ENCODE data around the gene PCDHA3.
"Not testable (repeated sequence)": the region's sequence is repeated elsewhere in the genome, so short reads cannot be mapped to it uniquely, and the experiment has no call there.

Gene PCDHA3

DNA sequence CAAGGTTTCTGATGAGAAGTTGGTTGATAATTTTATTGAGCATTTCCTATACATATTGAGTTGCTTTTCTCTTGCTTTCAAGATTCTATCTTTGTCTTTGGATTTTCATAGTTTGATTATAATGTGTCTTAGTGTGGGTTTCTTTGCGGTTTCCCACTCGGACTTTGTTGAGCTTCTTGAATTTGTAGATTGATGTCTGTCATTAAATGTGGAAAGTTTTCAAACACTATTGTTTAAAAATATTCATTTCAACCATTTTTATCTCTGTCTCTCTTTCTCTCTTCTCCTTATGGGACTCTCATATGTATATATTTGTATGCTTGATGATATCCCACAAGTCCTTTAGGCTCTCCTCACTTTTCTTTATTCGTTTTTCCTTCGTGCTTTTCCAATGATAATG is 33.4 kb upstream of the PCDHA3 start:
- H4K20me1 ChIP-seq (ENCODE audit: insufficient read depth, low read length, poor library complexity, severe bottlenecking), result no peaks in the 10 kb centered on the region
- TF ChIP-seq EZH2phosphoT487 (IDR thresholded peaks at IDR 0.05; ENCODE audit: borderline replicate concordance), result no peak
- TF ChIP-seq, protein P1, sequence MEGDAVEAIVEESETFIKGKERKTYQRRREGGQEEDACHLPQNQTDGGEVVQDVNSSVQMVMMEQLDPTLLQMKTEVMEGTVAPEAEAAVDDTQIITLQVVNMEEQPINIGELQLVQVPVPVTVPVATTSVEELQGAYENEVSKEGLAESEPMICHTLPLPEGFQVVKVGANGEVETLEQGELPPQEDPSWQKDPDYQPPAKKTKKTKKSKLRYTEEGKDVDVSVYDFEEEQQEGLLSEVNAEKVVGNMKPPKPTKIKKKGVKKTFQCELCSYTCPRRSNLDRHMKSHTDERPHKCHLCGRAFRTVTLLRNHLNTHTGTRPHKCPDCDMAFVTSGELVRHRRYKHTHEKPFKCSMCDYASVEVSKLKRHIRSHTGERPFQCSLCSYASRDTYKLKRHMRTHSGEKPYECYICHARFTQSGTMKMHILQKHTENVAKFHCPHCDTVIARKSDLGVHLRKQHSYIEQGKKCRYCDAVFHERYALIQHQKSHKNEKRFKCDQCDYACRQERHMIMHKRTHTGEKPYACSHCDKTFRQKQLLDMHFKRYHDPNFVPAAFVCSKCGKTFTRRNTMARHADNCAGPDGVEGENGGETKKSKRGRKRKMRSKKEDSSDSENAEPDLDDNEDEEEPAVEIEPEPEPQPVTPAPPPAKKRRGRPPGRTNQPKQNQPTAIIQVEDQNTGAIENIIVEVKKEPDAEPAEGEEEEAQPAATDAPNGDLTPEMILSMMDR (conservative IDR thresholded peaks at IDR 0.05; ENCODE audit: low read length), result no peak
- H3K27me3 ChIP-seq (ENCODE audit: insufficient read depth, low read length, poor library complexity, severe bottlenecking), result no peaks in the 10 kb centered on the region
- no peaks in the 10 kb centered on the region for H3K79me2 ChIP-seq (ENCODE audit: insufficient read depth, low read length)
- H3F3A ChIP-seq (ENCODE audit: low read depth), result no peaks in the 10 kb centered on the region
- no peak overlapping the region for H3K4me2 ChIP-seq (ENCODE audit: low read depth, low read length, poor library complexity, severe bottlenecking)
- H3K9me3 ChIP-seq (ENCODE audit: insufficient read depth, low read depth, low read length), result peaks cover 33% of the 10 kb centered on the region; the same call in 1 of the 2 replicates
- no peaks in the 10 kb centered on the region for H3K36me3 ChIP-seq (ENCODE audit: insufficient read depth, low read length)
- H3K4me3 ChIP-seq (ENCODE audit: low read length, poor library complexity, severe bottlenecking), result no peak overlapping the region
- no peak overlapping the region for H3K9ac ChIP-seq (ENCODE audit: low read depth, low read length, poor library complexity, severe bottlenecking)
- H3K4me1 ChIP-seq (ENCODE audit: insufficient read depth, low read length, poor library complexity, severe bottlenecking), result no peaks in the 10 kb centered on the region
- no peaks in the 10 kb centered on the region for H3K9me2 ChIP-seq (replicated peaks; ENCODE audit: low read depth, low read length)
- H2AFZ ChIP-seq (ENCODE audit: low read length), result no peak overlapping the region

DNA sequence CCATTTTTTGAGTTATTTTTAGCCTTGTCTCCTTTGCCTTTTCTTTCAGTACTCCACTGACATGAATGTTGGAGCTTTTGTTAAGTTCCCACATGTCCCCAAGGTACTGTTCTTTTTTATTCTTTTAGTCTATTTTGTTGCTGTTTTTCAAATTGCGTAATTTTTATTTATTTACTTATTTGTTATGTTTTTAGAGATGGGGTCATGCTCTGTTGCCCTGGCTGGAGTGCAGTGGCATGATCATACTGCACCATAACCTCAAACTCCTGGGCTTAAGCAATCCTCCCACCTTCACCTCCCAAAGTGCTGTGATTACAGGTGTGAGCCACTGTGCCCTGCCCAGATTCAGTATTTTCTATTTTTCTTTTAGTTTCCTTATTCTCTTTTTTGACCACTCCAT is 20.3 kb upstream of the PCDHA3 start:
- Histone ChIP-seq H3K9me3 (ENCODE audit: insufficient read depth, low read depth, low read length) (peaks cover 3% of the 10 kb centered on the region; the same call in 1 of the 2 replicates), H2AFZ (ENCODE audit: low read length) (no peak overlapping the region), H3F3A (ENCODE audit: low read depth) (no peaks in the 10 kb centered on the region), H4K20me1 (ENCODE audit: insufficient read depth, low read length, poor library complexity, severe bottlenecking) (no peaks in the 10 kb centered on the region), H3K79me2 (ENCODE audit: insufficient read depth, low read length) (no peaks in the 10 kb centered on the region), H3K36me3 (ENCODE audit: insufficient read depth, low read length) (no peaks in the 10 kb centered on the region), H3K4me1 (ENCODE audit: insufficient read depth, low read length, poor library complexity, severe bottlenecking) (no peaks in the 10 kb centered on the region), H3K9me2 (replicated peaks; ENCODE audit: low read depth, low read length) (no peaks in the 10 kb centered on the region), H3K4me3 (ENCODE audit: low read length, poor library complexity, severe bottlenecking) (no peak overlapping the region), H3K4me2 (ENCODE audit: low read depth, low read length, poor library complexity, severe bottlenecking) (no peak overlapping the region), H3K27me3 (ENCODE audit: insufficient read depth, low read length, poor library complexity, severe bottlenecking) (no peaks in the 10 kb centered on the region), H3K9ac (ENCODE audit: low read depth, low read length, poor library complexity, severe bottlenecking) (no peak overlapping the region)
- TF ChIP-seq, protein P1 (conservative IDR thresholded peaks at IDR 0.05; ENCODE audit: low read length), result no peak
- TF ChIP-seq EZH2phosphoT487 (IDR thresholded peaks at IDR 0.05; ENCODE audit: borderline replicate concordance), result no peak

DNA sequence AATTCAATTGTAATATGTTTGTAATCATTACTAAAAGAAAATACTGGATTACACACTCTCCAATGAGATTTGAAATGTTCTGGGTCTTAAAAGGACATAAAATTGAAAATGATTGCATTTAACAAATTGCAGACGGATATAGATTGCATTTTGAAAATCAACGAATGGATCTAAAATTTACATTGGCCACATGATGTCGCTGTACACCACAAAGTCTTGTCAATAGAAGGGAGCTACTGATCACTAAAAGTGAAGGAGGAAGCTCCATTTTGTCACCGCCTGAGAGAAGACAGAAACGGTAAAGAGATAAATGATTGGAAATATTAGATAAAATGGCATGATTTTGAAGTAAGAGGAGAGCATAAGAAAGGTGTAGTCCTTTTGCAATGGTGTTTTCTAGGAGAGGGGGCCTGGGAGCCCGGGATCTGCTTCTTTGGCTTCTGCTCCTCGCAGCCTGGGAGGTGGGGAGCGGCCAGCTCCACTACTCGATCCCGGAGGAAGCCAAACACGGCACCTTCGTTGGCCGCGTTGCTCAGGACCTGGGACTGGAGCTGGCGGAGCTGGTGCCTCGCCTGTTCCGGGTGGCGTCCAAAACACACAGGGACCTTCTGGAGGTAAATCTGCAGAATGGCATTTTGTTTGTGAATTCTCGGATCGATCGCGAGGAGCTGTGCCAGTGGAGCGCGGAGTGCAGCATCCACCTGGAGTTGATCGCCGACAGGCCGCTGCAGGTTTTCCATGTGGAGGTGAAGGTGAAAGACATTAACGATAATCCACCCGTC is 14.8 kb upstream of the PCDHA3 start, which contains the start of gene PCDHA1:
TSS of gene PCDHA1 (plus strand) at position 236 of the 782 bp plus-strand sequence.
- Histone ChIP-seq H3F3A (ENCODE audit: low read depth) (no peaks in the 10 kb centered on the region), H4K20me1 (ENCODE audit: insufficient read depth, low read length, poor library complexity, severe bottlenecking) (no peaks in the 10 kb centered on the region), H3K9me2 (replicated peaks; ENCODE audit: low read depth, low read length) (no peaks in the 10 kb centered on the region), H3K36me3 (ENCODE audit: insufficient read depth, low read length) (no peaks in the 10 kb centered on the region), H3K4me3 (ENCODE audit: low read length, poor library complexity, severe bottlenecking) (no peak within 1 kb of the TSS), H2AFZ (ENCODE audit: low read length) (no peak within 1 kb of the TSS), H3K9ac (ENCODE audit: low read depth, low read length, poor library complexity, severe bottlenecking) (no peak within 1 kb of the TSS), H3K27me3 (ENCODE audit: insufficient read depth, low read length, poor library complexity, severe bottlenecking) (no peaks in the 10 kb centered on the region), H3K4me2 (ENCODE audit: low read depth, low read length, poor library complexity, severe bottlenecking) (no peak within 1 kb of the TSS), H3K79me2 (ENCODE audit: insufficient read depth, low read length) (no peaks in the 10 kb centered on the region), H3K4me1 (ENCODE audit: insufficient read depth, low read length, poor library complexity, severe bottlenecking) (no peaks in the 10 kb centered on the region), H3K9me3 (ENCODE audit: insufficient read depth, low read depth, low read length) (no peaks in the 10 kb centered on the region)
- no peak for TF ChIP-seq EZH2phosphoT487 (IDR thresholded peaks at IDR 0.05; ENCODE audit: borderline replicate concordance)
- TF ChIP-seq, protein P1 (conservative IDR thresholded peaks at IDR 0.05; ENCODE audit: low read length), result peak; percentile 20; the same call in 1 of the 2 replicates

DNA sequence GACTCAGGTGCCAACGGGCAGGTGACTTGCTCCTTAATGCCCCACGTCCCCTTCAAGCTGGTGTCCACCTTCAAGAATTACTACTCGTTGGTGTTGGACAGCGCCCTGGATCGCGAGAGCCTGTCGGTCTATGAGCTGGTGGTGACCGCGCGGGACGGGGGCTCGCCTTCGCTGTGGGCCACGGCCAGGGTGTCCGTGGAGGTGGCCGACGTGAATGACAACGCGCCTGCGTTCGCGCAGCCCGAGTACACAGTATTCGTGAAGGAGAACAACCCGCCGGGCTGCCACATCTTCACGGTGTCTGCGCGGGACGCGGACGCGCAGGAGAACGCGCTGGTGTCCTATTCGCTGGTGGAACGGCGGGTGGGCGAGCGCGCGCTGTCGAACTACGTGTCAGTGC is 13.4 kb upstream of the PCDHA3 start:
- H3K9me3 ChIP-seq (ENCODE audit: insufficient read depth, low read depth, low read length); H3F3A ChIP-seq (ENCODE audit: low read depth); H3K9ac ChIP-seq (ENCODE audit: low read depth, low read length, poor library complexity, severe bottlenecking); H2AFZ ChIP-seq (ENCODE audit: low read length); H3K36me3 ChIP-seq (ENCODE audit: insufficient read depth, low read length); H3K27me3 ChIP-seq (ENCODE audit: insufficient read depth, low read length, poor library complexity, severe bottlenecking); H3K4me1 ChIP-seq (ENCODE audit: insufficient read depth, low read length, poor library complexity, severe bottlenecking); H3K79me2 ChIP-seq (ENCODE audit: insufficient read depth, low read length); H3K4me2 ChIP-seq (ENCODE audit: low read depth, low read length, poor library complexity, severe bottlenecking); H3K4me3 ChIP-seq (ENCODE audit: low read length, poor library complexity, severe bottlenecking); H3K9me2 ChIP-seq (replicated peaks; ENCODE audit: low read depth, low read length); H4K20me1 ChIP-seq (ENCODE audit: insufficient read depth, low read length, poor library complexity, severe bottlenecking): not testable (repeated sequence)

DNA sequence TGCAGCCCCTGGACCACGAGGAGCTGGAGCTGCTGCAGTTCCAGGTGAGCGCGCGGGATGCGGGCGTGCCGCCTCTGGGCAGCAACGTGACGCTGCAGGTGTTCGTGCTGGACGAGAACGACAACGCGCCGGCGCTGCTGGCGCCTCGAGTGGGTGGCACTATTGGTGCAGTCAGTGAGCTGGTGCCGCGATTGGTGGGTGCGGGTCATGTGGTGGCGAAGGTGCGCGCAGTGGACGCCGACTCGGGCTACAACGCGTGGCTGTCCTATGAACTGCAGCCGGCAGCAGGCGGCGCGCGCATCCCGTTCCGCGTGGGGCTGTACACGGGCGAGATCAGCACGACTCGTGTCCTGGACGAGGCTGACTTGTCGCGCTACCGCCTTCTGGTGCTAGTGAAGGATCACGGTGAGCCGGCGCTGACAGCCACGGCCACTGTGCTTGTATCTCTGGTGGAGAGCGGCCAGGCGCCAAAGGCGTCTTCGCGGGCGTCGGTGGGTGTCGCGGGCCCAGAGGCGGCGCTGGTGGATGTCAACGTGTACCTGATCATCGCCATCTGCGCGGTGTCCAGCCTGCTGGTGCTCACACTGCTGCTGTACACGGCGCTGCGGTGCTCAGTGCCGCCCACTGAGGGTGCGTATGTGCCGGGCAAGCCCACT is 12.9 kb upstream of the PCDHA3 start:
- not testable (repeated sequence) for H3K9me3 ChIP-seq (ENCODE audit: insufficient read depth, low read depth, low read length); H3K36me3 ChIP-seq (ENCODE audit: insufficient read depth, low read length); H3F3A ChIP-seq (ENCODE audit: low read depth); H3K4me3 ChIP-seq (ENCODE audit: low read length, poor library complexity, severe bottlenecking); H3K4me2 ChIP-seq (ENCODE audit: low read depth, low read length, poor library complexity, severe bottlenecking); H4K20me1 ChIP-seq (ENCODE audit: insufficient read depth, low read length, poor library complexity, severe bottlenecking); H2AFZ ChIP-seq (ENCODE audit: low read length); H3K9me2 ChIP-seq (replicated peaks; ENCODE audit: low read depth, low read length); H3K79me2 ChIP-seq (ENCODE audit: insufficient read depth, low read length); H3K4me1 ChIP-seq (ENCODE audit: insufficient read depth, low read length, poor library complexity, severe bottlenecking); H3K9ac ChIP-seq (ENCODE audit: low read depth, low read length, poor library complexity, severe bottlenecking); H3K27me3 ChIP-seq (ENCODE audit: insufficient read depth, low read length, poor library complexity, severe bottlenecking)
